DND-41 (cell line): ENCODE results near the gene SLC14A1.

Experiments
- CTCF ChIP-seq: IDR thresholded peaks from 2 replicates; pipeline ENCODE4 v1.5.1; 2012; ENCODE audit warnings: borderline replicate concordance, low read length, moderate library complexity, mild to moderate bottlenecking; ENCODE audit not compliant: poor library complexity, severe bottlenecking; ENCODE audit errors: extremely low read depth
- EZH2 ChIP-seq: IDR thresholded peaks from 3 replicates; pipeline ENCODE4 v1.6.1; 2012; ENCODE audit warnings: borderline replicate concordance, low read depth, mild to moderate bottlenecking, moderate library complexity, low read length, inconsistent platforms; ENCODE audit not compliant: severe bottlenecking

- TF ChIP-seq EZH2 (no peak), CTCF (no peak)
Observed at GRCh38 chr18:45801416-45802004, 77.5 kb downstream of the SLC14A1 start.
